ENCODE data around the gene MAFG.
"Not testable (repeated sequence)": the region's sequence is repeated elsewhere in the genome, so short reads cannot be mapped to it uniquely, and the experiment has no call there.

The MAFG gene

DNA sequence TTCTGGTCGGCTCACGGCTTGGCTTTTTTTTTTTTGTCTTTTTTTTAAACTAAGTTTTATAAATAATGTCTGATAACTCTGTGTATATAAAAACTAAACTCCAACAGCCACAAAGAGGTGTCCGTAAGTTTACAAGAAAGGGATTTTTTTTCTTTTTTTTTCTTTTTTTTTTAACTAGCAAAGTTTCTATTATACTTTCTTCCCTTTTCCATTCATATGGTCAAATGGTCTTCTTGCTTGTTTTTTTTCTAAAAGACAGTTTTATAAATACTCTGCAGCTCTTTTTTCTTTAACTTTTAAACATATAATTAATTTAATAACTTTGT is 6.0 kb downstream of the MAFG start:
- TF ChIP-seq, protein P1, sequence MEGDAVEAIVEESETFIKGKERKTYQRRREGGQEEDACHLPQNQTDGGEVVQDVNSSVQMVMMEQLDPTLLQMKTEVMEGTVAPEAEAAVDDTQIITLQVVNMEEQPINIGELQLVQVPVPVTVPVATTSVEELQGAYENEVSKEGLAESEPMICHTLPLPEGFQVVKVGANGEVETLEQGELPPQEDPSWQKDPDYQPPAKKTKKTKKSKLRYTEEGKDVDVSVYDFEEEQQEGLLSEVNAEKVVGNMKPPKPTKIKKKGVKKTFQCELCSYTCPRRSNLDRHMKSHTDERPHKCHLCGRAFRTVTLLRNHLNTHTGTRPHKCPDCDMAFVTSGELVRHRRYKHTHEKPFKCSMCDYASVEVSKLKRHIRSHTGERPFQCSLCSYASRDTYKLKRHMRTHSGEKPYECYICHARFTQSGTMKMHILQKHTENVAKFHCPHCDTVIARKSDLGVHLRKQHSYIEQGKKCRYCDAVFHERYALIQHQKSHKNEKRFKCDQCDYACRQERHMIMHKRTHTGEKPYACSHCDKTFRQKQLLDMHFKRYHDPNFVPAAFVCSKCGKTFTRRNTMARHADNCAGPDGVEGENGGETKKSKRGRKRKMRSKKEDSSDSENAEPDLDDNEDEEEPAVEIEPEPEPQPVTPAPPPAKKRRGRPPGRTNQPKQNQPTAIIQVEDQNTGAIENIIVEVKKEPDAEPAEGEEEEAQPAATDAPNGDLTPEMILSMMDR (IDR thresholded peaks at IDR 0.05; ENCODE audit: low read depth, low read length, missing control alignments): no peak
- H3K4me3 ChIP-seq (replicated peaks; ENCODE audit: low read depth, low read length): no peak overlapping the region
- DNase-seq (ENCODE audit: extremely low read depth, low read depth): no peak

DNA sequence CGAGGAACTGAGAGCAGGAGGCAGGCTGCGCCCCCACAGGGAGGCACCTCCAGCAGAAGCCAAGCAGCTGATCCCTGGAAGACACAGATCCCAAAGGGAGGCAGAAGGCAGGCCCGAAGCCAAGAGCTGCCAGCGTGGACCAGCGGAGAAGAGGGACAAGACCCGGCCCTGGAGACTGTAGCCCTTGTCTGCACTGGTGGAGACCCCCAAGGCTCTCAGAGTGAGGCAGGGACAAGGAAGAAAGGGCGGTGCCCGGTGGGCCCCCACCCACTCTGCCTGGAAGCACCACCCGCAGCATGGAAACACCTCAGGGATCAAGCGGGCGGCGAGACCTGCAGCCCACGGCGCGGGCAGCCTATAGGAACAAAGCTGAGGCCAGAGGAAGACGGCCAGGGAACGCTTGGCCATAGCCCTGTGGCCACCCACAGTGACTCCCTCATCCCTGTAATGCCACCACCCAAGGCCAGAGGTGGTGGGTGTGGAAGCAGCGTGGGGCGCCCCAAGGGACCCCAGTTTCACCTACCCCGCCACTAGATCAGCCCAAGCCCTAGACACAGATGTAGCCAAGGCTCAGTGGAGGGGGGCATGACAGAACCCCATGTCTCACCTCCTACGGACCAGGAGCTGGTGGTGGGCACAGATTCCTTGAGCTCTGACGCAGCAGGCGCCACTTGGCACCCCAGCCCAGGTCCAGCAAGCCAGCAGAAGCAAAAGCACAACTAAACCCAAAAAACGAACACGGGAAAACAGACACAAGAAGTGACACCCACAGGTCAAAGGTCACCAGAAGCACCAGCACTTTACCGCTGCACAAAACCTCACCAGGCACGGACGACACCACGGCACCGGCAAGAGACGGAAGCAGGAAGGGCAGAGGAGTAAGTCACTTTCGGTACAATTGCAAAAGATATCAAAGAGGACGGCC is 6.7 kb downstream of the MAFG start:
- DNase-seq (ENCODE audit: extremely low read depth, low read depth): no peak
- TF ChIP-seq, protein P1 (IDR thresholded peaks at IDR 0.05; ENCODE audit: low read depth, low read length, missing control alignments): no peak
- H3K4me3 ChIP-seq (replicated peaks; ENCODE audit: low read depth, low read length): no peak overlapping the region

GRCh38 chr17:81918832-81919545 is 8.5 kb downstream of the MAFG start:
- no peak overlapping the region for H3K4me3 ChIP-seq (replicated peaks; ENCODE audit: low read depth, low read length)
- TF ChIP-seq, protein P1 (IDR thresholded peaks at IDR 0.05; ENCODE audit: low read depth, low read length, missing control alignments): no peak
- DNase-seq (ENCODE audit: extremely low read depth, low read depth): no peak

DNA sequence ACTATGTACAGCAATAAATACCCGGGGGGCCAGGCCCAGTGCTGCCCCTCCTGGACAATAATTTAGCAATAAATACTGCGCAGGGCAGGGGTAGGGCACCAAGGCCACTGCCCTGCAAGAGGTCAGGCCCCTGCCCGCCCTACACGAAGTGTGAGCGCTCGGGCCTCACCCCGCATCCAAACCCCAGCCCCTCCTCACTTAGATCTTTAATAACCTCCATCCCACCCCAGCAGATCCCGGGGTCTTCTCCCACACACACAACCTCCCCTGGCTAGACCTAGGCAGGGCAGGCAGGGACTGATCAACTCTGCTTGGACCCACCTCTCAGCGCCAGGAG is 9.2 kb downstream of the MAFG start:
- not testable (repeated sequence) for DNase-seq (ENCODE audit: extremely low read depth, low read depth)
- H3K4me3 ChIP-seq (replicated peaks; ENCODE audit: low read depth, low read length): peak overlapping the region; percentile 68

DNA sequence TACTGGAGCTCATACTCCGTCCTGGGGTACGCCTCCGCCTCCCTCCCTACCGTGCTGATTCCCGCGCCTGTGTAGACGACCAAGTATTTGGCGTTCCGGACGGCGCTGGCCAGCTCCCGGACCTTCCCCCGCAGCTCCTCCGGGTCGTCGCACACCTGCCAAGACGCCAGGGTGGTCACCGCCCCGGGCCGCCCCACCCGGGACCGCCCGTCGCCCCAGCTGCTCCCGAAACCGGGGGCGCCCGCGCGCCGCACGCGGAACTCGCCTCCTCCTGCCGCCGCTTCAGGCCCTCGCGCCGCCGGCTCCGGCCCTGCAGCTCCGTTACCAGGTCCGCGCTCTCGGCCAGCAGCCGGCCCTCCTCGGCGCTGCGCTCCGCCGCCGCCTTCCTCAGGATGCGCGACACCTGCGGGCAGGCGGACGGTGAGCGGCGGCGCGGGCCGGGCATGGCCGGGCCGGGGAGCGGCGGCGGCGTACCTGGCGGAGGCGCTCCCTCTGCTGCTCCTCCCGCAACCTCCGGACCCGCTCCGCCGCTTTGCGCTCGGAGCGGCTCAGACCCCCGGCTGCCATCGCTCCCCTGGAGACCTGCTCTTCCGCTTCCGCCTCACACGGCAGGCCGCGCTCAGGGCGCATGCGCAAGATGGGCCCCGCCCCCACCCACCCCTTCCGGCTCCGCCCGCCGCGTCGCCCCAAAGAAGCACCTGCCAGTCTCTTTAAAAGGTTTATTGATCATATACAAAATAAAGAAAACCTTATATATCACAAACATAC is 9.8 kb downstream of the MAFG start, which contains the start of gene SIRT7:
Gene SIRT7 (minus strand): TSS at position 612 of the 768 bp plus-strand sequence. CDS start 45 bp downstream, at position 567.
- TF ChIP-seq, protein P1 (IDR thresholded peaks at IDR 0.05; ENCODE audit: low read depth, low read length, missing control alignments): no peak
- DNase-seq (ENCODE audit: extremely low read depth, low read depth): no peak

DNA sequence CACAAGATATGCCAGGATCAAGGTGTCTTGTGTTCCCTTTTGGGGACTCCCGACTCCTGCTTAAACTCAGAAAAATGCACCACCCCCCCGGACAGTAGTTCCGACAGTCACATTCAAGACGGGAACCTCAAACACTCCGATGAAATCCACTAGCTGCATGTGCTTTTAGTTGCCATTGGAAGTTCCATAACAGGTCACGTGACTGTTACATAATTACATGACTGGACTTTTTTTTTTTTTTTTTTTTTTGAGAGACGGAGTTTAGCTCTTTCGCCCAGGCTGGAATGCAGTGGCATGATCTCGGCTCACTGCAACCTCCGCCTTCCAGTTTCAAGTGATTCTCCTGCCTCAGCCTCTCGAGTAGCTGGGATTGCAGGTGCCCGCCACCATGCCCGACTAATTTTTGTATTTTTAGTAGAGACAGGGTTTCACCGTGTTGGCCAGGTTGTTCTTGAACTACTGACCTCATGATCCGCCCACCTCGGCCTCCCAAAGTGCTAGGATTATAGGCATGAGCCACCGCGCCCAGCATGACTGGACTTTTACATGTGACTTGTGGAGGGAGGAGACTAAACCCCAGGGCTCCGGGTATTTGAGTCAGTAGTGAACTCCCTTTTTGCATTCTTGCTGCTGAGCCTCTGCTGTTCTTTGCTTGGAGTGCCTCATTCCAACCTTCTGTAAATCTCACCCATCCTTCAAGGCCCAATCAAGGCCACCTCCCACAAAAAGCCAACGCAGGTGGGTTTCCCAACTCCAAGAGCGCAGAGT is 11.1 kb downstream of the MAFG start:
- H3K4me3 ChIP-seq (replicated peaks; ENCODE audit: low read depth, low read length): peak overlapping the region; percentile 68
- DNase-seq (ENCODE audit: extremely low read depth, low read depth): no peak
- TF ChIP-seq, protein P1 (IDR thresholded peaks at IDR 0.05; ENCODE audit: low read depth, low read length, missing control alignments): no peak

More for the DNA sequence above, 9.8 kb downstream of the MAFG start, which contains the start of gene SIRT7:
- H3K4me3 ChIP-seq (replicated peaks; ENCODE audit: low read depth, low read length): peak within 1 kb of the TSS; percentile 68
